SH-SY5Y (cell line): Measurements from ENCODE around the gene CTU1.

Source experiments
- GATA2 ChIP-seq: IDR thresholded peaks from 2 replicates; pipeline ENCODE4 v1.6.1; 2011; ENCODE audit warnings: mild to moderate bottlenecking, low read depth, low read length
- GATA3 ChIP-seq: IDR thresholded peaks from 2 replicates; pipeline ENCODE4 v1.6.1; 2011; ENCODE audit warnings: low read depth, mild to moderate bottlenecking, low read length, moderate library complexity

DNA sequence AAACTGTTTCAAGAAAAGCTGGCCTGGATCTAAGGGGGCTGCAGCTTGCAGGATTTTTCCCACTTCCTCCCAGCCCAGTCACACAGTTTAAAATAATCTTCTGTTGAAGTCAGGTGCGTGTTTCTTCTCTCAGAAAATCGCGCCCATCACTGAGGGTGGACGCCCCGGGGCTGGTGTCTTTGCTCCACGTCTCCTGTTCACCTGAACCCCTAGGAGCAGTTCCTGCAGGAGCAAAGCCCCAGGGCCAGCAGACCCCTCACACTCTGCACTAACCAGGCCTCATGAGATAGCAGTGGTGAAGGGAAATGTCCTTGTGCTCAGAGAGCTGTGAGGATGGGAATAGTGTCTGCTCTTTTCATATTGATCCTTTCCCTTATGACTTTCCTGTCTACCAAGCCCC lies 33.0 kb upstream of the CTU1 start:
- TF ChIP-seq GATA2 (no peak), GATA3 (no peak)
